Progenitor cell of endocrine pancreas (in vitro differentiated cells): ENCODE measurements around the gene HNF1B. TPM values are rescaled to one million over a fixed set of nuclear protein-coding genes. Genes with fewer than 3 reads are reported as not detected.

Experiments
- DNase-seq: peaks from one replicate; pipeline ENCODE4 v3.0.0; 2021; ENCODE audit warnings: low spot score; ENCODE audit not compliant: unreplicated experiment
- H3K27ac Mint-ChIP-seq: 2 replicates; pipeline ENCODE4 v1.8.0; 2021; ENCODE audit warnings: mild to moderate bottlenecking, moderate library complexity, mixed read lengths
- H3K27me3 Mint-ChIP-seq: 2 replicates; pipeline ENCODE4 v1.8.0; 2021; ENCODE audit warnings: mixed read lengths
- H3K36me3 Mint-ChIP-seq: 2 replicates; pipeline ENCODE4 v1.8.0; 2022; ENCODE audit warnings: mixed read lengths; ENCODE audit not compliant: insufficient read depth
- H3K4me1 Mint-ChIP-seq: 2 replicates; pipeline ENCODE4 v1.8.0; 2021; ENCODE audit warnings: low read depth, mixed read lengths
- H3K4me3 Mint-ChIP-seq: 2 replicates; pipeline ENCODE4 v1.8.0; 2021; ENCODE audit warnings: low read depth, mild to moderate bottlenecking, moderate library complexity, mixed read lengths
- H3K9me3 Mint-ChIP-seq: 2 replicates; pipeline ENCODE4 v1.8.0; 2021; ENCODE audit warnings: low read depth, mixed read lengths
- CTCF ChIP-seq: fragments of 200-600 bp; sonication (generic); IDR thresholded peaks from one replicate; pipeline ENCODE4 v1.5.0; 2021; ENCODE audit warnings: antibody characterized with exemption, mild to moderate bottlenecking; ENCODE audit not compliant: unreplicated experiment
- total RNA-seq: library from RNA; stranded (reverse); gene quantifications from 2 replicates; pipeline ENCODE4 v1.2.1, GENCODE V29; 2021

HNF1B gene
- total RNA-seq, 1 donor from 2014 or later, result 99.1 TPM

DNA sequence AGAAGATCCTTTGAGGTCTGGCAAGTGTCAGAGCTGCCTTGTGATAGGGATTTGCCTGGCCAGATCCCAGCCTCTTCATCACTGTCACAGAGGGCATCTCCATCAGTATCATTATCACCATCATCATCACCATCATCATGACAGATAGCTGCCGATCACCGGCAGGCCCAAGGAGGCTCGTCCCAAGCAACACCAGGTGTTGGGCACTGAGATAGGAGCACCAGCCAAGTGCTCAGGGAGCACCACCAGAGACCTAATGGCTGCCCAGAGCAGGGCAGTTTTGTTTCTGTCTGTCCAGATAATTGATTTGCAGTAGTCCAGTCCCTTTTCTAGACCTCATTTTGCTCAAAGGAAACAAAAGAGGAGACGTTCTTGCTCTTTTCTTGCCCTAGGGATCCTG lies 25.0 kb downstream of the HNF1B start:
- DNase-seq, result no peak
- TF ChIP-seq CTCF, result no peak
- Mint-ChIP-seq H3K36me3 (peaks cover 40% of the 10 kb centered on the region), H3K27me3 (no peaks in the 10 kb centered on the region), H3K27ac (peak overlapping the region; percentile 77), H3K4me3 (no peak overlapping the region), H3K4me1 (peaks cover 40% of the 10 kb centered on the region), H3K9me3 (no peaks in the 10 kb centered on the region)

DNA sequence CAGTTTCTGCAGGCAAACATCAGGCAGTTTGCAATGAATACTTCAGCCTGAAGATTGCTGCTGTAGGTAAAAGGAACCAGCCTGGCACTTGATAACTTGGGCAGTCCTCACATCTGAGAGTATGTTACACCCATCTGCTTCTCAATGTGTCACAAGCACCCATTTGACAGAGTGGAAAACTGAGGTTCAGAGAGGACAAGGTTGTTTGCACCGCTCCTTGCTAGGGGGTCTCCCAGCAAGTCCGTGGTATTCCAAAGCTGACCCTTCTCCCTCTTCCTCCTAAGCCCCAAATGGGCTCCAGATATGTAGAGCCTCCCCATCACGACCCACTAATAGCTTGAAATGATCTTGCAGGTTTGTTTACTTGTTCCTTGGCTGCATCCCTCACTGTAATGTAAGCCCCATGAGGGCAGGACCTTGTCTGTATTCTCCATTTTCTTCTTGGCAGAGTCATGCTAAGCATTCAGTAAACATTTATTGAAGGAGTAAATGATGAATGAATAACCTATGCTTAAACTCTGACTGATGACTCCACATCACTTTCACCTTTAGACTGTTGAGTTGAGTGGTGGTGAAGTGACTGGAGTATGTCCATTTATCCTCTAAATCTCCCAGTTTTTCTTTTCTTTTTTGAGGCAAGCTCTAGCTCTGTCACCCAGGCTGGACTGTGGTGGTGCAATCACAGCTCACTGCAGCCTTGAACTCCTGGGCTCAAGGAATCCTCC lies 26.4 kb downstream of the HNF1B start:
- H3K27me3 Mint-ChIP-seq, result no peaks in the 10 kb centered on the region
- no peak for DNase-seq
- H3K4me3 Mint-ChIP-seq, result no peak overlapping the region
- peaks cover 37% of the 10 kb centered on the region for H3K36me3 Mint-ChIP-seq
- no peaks in the 10 kb centered on the region for H3K9me3 Mint-ChIP-seq
- TF ChIP-seq CTCF, result no peak
- peak overlapping the region; percentile 86 for H3K27ac Mint-ChIP-seq
- H3K4me1 Mint-ChIP-seq, result peaks cover 51% of the 10 kb centered on the region

DNA sequence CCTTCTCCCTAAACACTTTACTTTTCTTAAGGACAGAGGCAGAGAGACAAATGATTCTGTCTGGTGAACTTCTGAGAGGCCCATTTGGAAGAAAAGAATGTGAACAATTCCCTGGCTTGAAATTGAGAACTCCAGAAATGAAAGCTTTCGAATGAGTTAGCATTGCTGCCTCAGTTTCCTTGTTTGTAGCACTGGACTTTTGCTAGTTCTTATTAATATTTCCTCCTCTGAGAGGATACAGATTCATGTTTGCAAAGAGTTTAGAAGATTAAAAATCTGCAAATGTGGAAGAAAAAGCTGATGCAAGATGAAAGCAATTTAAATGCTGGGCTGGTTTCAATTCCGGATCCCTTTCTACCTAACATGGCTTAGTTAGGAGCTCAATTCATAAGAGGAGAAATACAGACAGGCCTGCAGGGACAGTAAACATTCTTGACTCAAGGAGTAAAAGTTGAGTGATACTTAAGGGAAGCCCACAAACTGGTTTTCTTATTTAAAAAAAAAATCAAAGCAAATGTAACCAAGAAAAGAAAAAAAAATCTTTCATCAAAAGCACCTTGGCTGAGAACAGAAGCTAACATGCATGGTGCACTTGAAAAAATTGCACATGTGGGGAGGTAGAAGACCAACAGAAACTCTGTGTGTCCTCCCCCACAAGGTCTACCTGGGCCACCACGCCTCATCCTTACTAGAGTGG lies 27.1 kb downstream of the HNF1B start:
- peak overlapping the region; percentile 97 for H3K27ac Mint-ChIP-seq
- H3K36me3 Mint-ChIP-seq, result peaks cover 36% of the 10 kb centered on the region
- peaks cover 57% of the 10 kb centered on the region for H3K4me1 Mint-ChIP-seq
- H3K27me3 Mint-ChIP-seq, result no peaks in the 10 kb centered on the region
- DNase-seq, result no peak
- H3K9me3 Mint-ChIP-seq, result no peaks in the 10 kb centered on the region
- no peak for TF ChIP-seq CTCF
- no peak overlapping the region for H3K4me3 Mint-ChIP-seq

GRCh38 chr17:37714897-37715296 lies 30.0 kb downstream of the HNF1B start:
- Mint-ChIP-seq H3K27me3 (no peaks in the 10 kb centered on the region), H3K36me3 (peaks cover 49% of the 10 kb centered on the region), H3K4me3 (no peak overlapping the region), H3K27ac (peak overlapping the region; percentile 98), H3K4me1 (peaks cover 83% of the 10 kb centered on the region), H3K9me3 (peaks cover 9% of the 10 kb centered on the region)
- TF ChIP-seq CTCF, result no peak
- no peak for DNase-seq

DNA sequence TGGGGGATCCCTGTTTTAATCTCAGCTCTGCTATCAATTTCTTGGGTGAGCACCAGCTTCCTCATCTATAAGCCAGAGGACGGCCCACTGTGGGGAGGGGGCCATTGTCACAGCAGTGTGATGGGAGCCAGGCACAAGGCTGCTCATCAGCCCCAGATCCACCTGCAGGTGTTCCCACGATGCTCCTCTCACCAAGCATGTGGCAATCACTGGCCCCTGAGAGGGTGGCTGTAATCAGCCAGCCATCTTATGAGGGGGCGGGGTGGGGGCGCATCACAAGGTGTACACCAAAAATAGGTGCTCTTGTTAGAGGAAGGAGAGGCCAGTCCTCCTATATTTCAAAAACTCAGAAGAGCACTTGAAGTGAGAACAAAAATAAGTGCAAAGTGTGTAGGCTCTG lies 31.2 kb downstream of the HNF1B start:
- H3K27ac Mint-ChIP-seq, result peak overlapping the region; percentile 98
- peaks cover 44% of the 10 kb centered on the region for H3K36me3 Mint-ChIP-seq
- H3K27me3 Mint-ChIP-seq, result no peaks in the 10 kb centered on the region
- no peak for DNase-seq
- no peak overlapping the region for H3K4me3 Mint-ChIP-seq
- peaks cover 9% of the 10 kb centered on the region for H3K9me3 Mint-ChIP-seq
- peaks cover 86% of the 10 kb centered on the region for H3K4me1 Mint-ChIP-seq
- TF ChIP-seq CTCF, result no peak
